HG02642 (cell line): ENCODE data around the gene GNA14.
"Not testable (repeated sequence)": the region's sequence is repeated elsewhere in the genome, so short reads cannot be mapped to it uniquely, and the experiment has no call there.

Experiments
- ATAC-seq: cut with Tn5 transposase; IDR thresholded peaks from one replicate; pipeline ENCODE4 v1.9.1; 2021; ENCODE audit warnings: mild to moderate bottlenecking; ENCODE audit not compliant: unreplicated experiment, poor library complexity

GNA14 gene

DNA sequence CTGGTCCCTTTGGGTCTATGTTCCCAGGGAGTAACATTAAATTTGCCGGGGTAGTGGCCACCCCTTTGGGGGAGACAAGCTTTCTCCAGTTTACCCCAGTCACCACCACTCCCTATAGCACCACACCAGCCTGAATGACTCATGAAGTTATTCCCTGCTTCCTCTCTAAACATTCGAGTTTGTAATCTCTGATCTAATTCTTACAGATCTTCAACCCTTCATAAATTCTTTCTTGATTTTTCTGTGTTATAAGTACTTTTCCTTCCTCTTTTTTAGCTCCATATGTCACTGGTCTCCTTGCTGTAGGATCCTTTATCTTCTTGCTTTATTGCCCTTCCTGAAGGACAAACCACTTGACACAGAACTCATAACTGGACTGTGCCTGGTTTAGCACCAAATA is 55.6 kb downstream of the GNA14 start:
- ATAC-seq = no peak

DNA sequence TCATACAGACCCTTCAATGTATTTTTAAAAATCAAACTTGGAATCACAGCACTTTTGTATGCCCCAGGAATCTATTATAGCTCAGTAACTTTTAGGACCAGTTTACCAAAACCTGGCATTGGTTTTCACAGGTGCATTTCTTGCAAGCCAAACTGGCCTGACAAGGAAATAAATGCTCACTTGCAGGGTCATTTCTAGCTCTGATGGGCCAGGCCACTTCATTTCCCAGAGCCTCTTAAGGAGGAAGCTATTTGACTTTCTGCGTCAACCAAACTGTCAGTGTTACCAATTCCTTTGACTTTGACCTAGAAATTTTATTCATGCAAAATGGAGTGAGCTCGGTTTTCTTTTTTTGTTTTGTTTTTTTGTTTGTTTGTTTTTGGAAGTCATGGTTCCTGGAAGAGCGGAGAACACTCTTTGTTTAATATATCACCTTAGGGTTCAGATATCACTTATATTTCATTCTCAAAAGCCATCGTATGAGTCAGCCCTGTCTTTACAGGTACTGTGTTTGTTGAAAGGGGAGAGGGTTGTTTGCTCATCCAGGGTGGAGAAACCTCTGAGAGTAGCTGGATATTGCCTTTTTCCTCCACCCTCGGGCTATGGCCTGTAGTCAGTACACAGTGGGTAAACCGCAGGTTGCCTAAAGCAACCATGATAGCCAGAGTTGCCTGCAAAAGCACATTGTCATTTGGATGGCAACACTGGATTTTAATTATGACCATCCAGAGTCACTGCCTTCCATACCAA is 58.9 kb downstream of the GNA14 start:
- no peak for ATAC-seq

GRCh38 chr9:77588271-77588937 is 59.7 kb downstream of the GNA14 start:
- no peak for ATAC-seq

DNA sequence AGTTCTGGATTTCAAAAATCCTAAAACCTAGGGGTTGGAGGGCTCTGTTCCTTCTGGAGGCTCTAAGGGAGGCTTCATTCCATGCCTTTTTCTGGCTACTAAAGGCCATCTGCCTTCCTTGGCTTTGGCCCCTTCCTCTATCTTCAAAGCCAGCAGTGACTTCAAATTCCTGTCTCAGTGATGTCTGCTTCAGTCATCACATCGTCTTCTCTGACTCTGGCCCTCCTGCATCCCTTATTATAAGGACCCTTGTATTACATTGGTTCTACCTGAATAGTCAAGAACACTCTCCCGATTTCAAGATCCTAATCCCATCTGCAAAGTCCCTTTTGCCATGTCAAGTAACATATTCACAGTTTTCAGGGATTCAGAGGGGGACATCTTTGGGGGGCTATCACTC is 60.3 kb downstream of the GNA14 start:
- ATAC-seq = no peak

DNA sequence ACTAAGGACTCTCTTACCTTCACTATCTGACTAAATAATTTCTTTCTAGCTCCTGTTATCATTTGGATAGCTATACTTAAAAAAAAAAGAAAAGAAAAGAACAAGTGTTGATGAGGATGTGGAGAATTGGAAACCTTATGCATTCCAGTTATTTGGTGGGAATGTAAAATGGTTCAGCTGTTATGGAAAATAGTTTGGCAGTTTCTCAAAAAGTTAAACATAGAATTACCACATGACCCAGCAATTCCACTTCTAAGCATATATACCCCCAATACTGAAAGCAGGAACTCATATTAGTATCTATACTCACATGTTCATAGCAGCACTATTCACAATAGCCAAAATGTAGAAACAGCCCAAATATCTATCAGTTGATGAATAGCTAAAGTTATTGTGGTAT is 61.1 kb downstream of the GNA14 start:
- no peak for ATAC-seq

GRCh38 chr9:77586591-77586990 is 61.5 kb downstream of the GNA14 start:
- no peak for ATAC-seq

DNA sequence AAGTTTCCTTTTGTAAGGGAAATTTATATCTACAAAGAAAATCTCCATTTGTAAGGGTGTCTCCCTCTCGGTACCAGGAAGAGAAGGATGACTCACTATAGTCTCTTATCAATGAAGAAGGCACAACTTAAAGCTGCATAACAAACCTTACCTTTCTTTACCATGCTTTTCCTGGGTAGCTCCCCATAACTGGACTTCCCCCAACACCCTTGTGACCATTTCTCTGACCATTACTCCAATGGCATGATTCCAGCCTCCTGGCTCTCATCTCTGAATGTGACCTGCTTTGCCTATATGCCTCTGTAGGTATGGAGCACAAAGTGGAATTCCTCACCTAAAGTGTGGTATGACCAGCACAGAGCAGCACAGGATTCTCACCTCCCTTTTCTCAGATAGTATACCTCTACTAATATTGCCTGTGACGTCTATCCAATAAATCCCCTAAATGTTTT is 62.8 kb downstream of the GNA14 start:
- no peak for ATAC-seq

- not testable (repeated sequence) for ATAC-seq
These were observed 63.2 kb downstream of the GNA14 start for GRCh38 chr9:77584927-77585326.

GRCh38 chr9:77582961-77583576 is 65.1 kb downstream of the GNA14 start:
- ATAC-seq = no peak

GRCh38 chr9:77582525-77582924 is 65.6 kb downstream of the GNA14 start:
- ATAC-seq = no peak

- ATAC-seq = no peak
These were observed 72.3 kb downstream of the GNA14 start for GRCh38 chr9:77575785-77576184.

DNA sequence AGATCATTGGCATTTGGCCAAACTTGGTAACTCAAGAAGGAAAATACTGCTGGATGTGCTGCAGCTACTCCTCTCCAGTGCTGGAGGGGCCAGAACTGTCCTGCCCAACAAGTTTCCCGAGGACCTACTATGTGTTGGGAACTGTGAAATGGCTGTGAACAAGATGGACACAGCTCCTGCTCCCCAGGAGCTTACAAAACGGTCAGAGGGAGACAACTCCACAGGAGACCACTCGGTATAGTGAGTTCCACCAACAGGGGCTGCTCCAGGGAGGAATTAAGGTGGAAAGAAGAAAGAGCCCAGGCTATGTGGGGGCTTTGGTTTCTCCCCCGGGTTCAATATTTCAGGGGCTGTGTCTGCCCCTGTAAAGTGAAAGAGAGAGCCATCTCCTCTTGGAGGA is 78.8 kb downstream of the GNA14 start:
- ATAC-seq = no peak

DNA sequence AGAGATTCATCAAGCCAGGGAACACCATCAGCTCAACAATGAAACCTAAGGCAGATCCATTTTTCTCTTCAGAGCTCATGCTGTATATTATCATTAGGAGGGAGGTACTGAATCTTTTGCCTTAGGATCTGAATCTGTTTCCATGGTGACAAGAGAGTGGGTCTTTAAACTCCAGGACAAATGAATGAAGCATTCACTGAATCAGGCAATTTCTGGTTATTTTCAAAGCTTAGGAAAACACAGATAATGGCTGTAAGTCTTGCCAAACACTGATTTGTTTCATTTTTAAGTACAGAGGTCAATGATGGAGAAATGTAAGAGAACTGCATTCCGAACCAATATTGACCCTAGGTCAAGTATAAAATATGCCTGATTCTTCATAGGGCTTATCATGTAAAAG is 84.9 kb downstream of the GNA14 start:
- no peak for ATAC-seq

DNA sequence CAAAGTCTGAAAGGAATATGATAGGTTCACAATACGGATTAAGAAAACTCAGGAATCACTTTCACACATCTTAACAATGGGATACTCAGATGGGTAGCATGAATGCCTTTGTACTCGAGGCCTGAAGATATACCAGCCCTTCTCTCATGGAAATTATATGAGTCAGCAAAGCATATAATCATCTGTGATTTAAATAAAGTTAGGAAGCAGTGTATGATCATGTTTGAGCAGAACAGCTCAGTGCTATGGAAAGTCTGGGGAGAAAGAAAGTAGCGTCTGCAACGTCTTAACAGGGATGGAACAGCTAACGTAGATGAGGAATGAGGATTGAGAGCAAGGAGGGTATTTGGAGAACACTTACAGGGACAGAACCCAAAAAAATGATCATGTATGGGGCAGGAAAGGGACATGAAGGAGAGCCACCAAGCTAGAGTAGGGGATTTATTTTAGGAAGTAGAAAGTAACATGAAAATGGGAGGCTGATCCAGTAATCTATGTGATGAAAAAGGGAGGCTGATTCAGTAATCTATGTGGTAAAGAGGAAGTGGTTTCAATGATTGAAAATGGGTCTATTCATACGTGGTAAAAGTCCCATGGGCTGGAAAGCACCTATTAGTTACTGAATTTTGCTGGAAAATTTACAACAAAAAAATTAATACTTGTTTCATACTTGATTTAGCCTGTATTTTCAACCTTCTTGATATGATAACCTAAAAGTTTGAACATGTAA is 85.9 kb downstream of the GNA14 start:
- no peak for ATAC-seq

- no peak for ATAC-seq
These were observed 86.6 kb downstream of the GNA14 start for GRCh38 chr9:77561331-77562018.

DNA sequence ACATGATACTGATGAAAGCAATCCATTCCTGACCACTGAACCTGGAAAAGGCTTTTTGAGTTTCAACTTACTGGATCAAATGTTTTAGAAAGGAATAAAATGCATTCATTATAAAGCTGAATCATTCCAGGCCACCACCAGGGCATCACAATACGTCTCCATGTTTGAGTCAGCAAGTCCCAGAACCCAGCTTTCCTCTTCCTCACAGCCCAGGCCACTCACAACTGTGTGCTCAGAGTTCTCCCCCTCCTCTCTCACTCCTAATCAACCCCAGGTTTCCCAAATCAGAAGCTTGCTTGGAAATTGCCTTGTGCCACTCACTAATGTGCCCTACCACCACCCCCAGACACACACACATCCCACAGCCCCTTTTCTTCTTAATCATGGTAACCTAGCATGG is 91.7 kb downstream of the GNA14 start:
- ATAC-seq = no peak

GRCh38 chr9:77554586-77555105 is 93.5 kb downstream of the GNA14 start:
- no peak for ATAC-seq

GRCh38 chr9:77547106-77547730 is 100.9 kb downstream of the GNA14 start:
- ATAC-seq = no peak

- ATAC-seq = no peak
These were observed 101.7 kb downstream of the GNA14 start for GRCh38 chr9:77546376-77546950.
